CD4-positive, alpha-beta T cell treated with Interleukin-15 for 1 hour (primary cell): ENCODE measurements around the gene UTP18.
"Not testable (repeated sequence)": the region's sequence is repeated elsewhere in the genome, so short reads cannot be mapped to it uniquely, and the experiment has no call there.

Experiments
- DNase-seq: peaks from one replicate; pipeline ENCODE4 v3.0.0-alpha.2; 2020

The UTP18 gene

GRCh38 chr17:51260237-51261023, at the start of gene UTP18:
Gene UTP18 (plus strand): TSS chr17:51260546. CDS start chr17:51260585, 39 bp downstream.
- DNase-seq, result peak; percentile 97

GRCh38 chr17:51214920-51215319, 45.4 kb upstream of the UTP18 start:
- no peak for DNase-seq

DNA sequence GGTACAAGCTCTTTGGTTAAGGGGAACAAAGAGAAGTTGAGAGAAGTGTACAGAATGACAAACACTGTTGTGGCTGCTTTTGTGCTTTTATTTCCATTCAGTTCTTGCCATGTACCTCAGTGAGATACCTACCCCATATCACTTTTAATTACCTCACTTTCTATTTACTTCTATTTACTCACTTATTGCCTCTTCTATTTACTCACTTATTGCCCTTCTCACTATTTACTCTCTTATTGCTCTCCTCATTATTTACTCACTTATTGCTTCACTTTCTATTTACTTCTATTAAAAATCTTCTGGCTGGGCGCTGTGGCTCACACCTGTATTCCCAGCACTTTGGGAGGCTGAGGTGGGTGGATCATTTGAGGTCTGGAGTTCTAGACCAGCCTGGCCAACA, 42.4 kb upstream of the UTP18 start:
- no peak for DNase-seq

- no peak for DNase-seq
Measured at GRCh38 chr17:51221322-51221721, 39.0 kb upstream of the UTP18 start.

DNA sequence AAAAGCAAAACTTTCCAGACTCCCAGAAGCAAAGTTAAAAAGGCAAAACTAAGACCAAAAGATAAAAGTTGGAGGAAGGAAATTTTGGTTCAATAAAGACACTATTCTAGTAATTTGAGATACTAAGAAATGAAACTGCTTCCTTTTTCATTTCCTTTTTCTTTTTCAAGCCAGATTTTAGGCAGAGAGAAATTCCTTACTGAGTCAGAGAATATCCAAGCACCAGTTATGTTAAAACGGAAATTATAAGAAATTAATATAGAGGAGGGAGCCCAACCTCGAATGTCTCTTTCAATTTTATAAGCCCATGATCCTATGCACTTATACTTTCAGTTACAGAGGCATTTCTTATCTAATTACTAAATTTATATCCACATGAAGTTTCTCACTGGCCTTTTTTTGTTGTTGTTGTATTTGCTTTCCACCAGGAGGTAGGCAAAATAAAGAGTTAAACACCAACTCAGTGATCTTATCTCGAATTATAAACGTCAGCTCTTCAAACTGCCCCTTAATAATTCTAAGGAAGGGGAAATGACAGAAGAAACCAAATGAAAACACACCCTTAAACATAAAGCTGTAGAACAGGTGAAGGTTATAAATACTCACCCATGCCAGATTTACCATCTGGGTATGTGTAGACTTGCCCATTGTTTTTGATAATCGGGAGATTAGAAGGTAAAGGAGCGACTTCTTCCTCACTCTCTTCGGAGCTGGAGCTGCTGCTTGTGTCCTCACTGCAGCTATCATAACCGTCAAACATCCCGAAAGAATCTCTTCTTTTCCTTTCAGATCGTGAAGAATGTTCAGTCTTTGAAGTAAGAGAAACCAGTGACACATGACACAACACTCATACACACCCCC, 35.7 kb upstream of the UTP18 start:
- no peak for DNase-seq

- not testable (repeated sequence) for DNase-seq
Measured at GRCh38 chr17:51225523-51225922, 34.8 kb upstream of the UTP18 start.

GRCh38 chr17:51228161-51228560, 32.2 kb upstream of the UTP18 start:
- no peak for DNase-seq

DNA sequence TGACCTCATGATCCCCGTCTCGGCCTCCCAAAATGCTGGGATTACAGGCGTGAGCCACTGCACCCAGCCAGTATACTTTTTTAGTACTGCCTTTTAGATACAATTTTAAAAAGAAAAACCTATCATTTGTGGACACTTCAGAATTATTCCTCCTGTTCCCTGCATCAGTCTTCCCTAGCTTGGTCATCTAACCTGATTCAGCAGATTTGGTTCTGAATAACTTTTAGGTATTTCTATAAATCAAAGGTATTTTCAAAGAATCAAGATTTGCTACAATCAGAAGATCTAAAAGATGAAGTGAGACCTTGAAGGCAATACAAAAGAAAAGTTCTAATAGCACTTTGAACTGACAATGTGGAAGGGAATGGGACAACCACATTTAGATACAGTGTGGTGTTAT, 30.5 kb upstream of the UTP18 start:
- DNase-seq, result no peak

DNA sequence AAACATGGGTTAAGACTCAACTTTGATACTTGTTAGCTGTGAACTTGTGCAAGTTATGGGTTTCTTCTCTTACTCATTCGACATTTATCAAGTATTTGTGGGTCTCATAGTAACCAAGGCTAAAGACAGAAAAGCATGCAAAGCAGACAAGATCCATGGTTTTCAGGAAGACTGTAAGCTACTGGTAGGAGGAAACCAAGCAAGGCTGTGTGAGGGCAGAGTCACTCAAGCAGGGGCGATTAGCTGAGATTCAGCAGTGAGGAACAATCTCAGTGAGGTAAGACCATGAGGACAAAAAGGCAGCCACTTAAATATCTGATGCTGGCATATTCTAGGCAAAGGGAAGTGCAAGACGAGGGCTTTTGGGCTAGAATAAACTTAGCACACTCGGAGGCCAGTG, 30.0 kb upstream of the UTP18 start:
- DNase-seq, result no peak

GRCh38 chr17:51231999-51232398, 28.3 kb upstream of the UTP18 start:
- no peak for DNase-seq

DNA sequence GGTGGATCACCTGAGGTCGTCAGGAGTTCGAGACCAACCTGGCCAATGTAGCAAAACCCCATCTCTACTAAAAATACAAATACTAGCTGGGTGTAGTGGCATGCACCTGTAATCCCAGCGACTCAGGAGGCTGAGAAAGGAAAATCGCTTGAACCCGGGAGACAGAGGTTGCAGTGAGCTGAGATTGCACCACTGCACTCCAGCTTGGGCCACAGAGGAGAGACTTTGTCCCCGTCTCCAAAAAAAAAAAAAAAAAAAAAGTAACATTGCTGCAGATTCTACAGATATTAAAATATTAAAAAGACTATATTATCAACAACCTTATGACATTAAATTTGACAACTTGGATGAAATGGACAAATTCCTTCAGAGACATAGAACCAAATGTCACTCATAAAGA, 26.2 kb upstream of the UTP18 start:
- DNase-seq, result no peak

DNA sequence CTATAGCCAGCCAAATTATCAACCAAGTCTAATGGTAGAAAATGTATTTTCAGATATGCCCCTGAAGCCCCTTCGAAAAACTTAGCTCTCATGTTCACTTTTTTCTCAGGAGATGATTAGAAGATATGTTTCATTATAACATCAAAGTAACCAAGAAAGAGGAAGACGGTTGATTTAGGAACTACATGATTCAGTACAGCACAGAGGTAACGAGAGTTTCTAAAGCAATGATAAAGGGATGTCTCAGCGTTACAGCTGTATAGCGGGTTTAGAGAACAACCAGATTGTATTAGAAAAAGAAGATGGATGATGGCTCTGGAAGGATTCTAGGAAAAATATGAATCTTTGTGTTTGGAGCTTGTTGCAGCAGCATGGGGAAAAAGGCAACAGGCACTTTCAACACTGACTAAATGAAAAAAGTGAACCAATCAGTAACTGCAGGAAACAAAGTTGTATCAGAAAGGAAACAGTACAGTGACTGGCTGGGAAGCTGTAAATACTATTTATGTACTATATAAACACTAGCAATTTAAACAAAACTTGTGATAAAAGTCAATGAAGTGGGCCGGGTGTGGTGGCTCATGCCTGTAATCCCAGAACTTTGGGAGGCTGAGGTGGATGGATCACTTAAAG, 22.0 kb upstream of the UTP18 start:
- DNase-seq, result no peak

- DNase-seq, result no peak
Measured at GRCh38 chr17:51240275-51240674, 20.1 kb upstream of the UTP18 start.

- DNase-seq, result no peak
Measured at GRCh38 chr17:51244041-51244440, 16.3 kb upstream of the UTP18 start.

DNA sequence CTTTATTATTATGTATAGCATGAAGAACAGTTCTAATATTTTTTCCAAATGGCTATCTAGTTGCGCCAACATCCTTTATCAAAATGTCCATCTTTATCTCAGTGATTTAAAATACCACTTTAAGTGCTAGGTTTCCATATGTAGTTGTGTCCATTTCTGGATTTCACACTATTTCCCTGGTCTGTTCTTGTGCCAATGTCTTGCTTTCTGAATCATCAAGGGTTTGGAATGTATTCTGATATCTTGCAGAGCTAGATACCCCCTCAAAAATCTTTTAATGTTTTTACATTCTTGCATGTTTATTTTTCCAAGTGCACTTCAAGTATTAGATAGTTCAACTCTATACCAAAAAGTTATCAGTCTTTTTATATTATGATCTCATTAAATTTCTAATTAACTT, 14.8 kb upstream of the UTP18 start:
- no peak for DNase-seq

GRCh38 chr17:51250314-51250840, 10.0 kb upstream of the UTP18 start:
- DNase-seq, result no peak

DNA sequence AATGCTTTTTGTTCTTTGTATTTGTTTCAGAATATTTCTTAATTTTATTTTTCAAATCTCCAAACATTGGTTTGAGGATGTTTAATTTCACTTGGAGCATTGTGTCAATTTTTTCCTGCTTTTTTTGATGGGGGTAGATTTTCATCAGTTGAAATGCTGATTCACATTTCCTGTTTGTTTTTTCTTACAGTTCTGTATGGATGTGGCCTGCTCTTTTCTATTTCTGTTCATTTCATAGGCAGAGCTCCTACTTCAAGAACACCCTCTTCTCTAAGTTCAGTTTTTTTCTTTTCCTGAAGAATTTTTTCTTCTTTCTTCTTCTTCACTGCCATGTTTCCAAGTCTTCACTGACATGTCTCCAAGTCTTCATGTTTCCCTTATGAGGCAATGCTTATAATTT, 9.3 kb upstream of the UTP18 start:
- no peak for DNase-seq

GRCh38 chr17:51255673-51256072, 4.7 kb upstream of the UTP18 start:
- no peak for DNase-seq

DNA sequence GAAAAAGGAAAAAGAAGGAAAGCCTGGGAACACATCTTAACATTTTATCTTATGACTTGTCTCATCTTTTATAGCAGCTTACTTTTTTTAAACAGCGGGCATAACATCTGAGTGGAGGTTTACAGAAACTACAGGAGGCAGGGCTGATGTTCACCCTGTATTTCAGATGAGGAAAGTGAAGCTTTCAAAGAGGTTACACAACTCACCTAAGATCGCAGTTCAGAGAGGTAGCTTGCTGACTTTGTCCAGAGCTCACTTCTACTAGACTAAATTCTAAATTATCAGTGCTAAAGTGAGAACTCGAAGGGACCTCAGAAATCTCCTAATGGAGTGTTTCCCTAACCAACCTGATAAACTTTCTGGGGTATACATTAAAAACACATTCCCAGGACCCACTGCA, 4.2 kb upstream of the UTP18 start:
- DNase-seq, result no peak

DNA sequence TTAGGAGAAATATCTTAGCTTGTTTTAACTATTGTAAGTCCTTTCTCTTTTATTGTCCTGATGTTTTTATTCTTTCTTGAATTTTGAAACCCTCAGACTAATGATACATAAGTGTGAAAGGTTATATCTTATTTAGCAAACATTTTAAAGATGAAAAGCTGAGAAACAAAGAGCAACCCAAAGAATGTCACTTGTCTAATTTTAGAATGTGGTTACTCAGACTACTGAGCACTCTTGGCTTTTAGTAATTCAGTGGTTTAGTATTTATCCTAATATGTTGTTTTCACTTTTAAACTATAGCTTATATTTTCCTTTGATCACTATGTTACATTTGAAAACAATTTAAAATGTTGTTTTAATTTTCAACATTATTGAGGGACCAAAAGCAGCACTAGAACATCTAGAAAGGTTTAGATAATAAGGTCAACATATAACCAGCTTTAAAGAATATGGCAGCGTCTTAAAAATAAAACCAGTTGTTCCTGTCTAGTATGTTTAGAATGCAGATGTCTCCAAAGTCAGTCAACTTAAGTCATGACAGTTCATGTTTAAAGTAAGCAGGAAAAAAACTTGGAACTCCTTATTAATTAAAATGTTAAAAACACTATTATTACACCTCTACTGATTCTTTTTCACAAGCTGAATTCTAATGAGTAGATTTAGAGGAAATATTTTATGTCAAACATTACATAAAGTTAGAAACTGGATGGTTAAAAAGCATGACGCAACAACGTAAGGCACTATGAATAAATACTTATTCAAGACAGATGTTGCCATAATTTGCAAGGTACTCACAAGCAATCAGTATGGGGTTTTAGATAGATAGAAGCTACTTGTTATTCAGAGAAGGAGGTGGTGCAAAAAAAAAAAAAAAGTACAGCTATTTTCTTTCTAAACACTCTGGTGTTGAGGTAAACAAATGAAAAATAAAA, 2.9 kb upstream of the UTP18 start:
- no peak for DNase-seq

DNA sequence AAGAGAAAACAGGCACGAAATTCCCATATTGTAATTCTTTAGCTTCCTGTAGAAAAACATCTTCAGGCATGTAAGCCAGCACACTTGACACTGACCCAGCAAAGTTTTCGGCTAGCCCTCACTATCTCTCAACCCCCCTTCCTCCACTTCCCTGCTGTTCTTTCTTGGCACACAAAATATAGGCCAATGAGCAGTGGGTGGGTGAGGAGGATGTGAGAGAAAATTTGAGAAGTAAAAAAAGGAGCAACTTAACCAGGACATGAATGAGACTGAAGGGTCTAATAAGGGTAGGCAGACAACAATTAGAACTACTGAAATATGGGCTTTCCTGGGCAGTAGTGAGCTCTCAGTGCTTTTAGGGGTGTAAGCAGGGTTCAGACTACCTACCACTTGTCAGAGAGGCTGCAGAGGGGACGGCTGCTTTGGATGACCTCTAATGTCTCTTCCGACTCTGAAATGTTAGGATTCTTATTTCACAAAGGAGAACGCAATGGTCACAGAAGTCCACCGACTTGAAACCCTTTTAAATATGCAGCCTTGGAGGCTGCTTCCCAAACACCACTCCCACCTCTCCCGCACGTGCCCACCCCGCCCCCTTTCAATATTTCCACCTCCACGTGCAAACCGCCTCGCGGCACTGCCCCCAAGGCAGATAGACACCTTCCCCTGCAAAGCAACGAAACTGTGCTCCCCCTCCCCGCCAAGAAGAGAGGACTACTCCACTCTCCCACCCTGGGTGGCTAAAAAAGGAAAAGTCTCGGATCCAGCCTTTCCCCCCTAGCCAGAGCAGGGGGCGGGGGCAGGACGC, 1.4 kb upstream of the UTP18 start:
- no peak for DNase-seq
